HepG2 (cell line): ENCODE results near the gene CUL4A. TPM values are rescaled to one million over a fixed set of nuclear protein-coding genes. Genes with fewer than 3 reads are reported as not detected.

Experiments used
- BCLAF1 ChIP-seq: fragments of 450-650 bp; IDR thresholded peaks from 2 replicates; pipeline ENCODE4 v1.6.1; 2017; ENCODE audit warnings: mild to moderate bottlenecking
- ELF4 ChIP-seq: sonication (generic); formaldehyde crosslinking; IDR thresholded peaks from 2 replicates; pipeline ENCODE4 v1.5.0; 2020; ENCODE audit warnings: missing genetic modification reagents, mild to moderate bottlenecking, moderate library complexity, borderline replicate concordance
- ETV5 ChIP-seq: IDR thresholded peaks from 2 replicates; pipeline ENCODE4 v1.6.1; 2018; ENCODE audit warnings: missing biosample characterization, missing genetic modification reagents, inconsistent platforms, borderline replicate concordance
- FOSL2 ChIP-seq: sonication (generic); formaldehyde crosslinking; IDR thresholded peaks from 2 replicates; pipeline ENCODE4 v1.4.0; 2020; ENCODE audit warnings: missing genetic modification reagents
- HMGXB4 ChIP-seq, 2 experiments: sonication (generic) in 1 of 2; formaldehyde crosslinking in 1 of 2; IDR thresholded peaks; 2 replicates each; pipeline versions ENCODE4 v1.4.0 to v1.6.1; 2018 to 2020; ENCODE audit warnings: missing genetic modification reagents in 2 of 2, borderline replicate concordance in 1 of 2, low read depth in 1 of 2, mild to moderate bottlenecking in 1 of 2, missing biosample characterization in 1 of 2
- IKZF1 ChIP-seq: fragments of 450-650 bp; IDR thresholded peaks from 2 replicates; pipeline ENCODE4 v1.7.1; 2016
- KAT8 ChIP-seq: IDR thresholded peaks from 2 replicates; pipeline ENCODE4 v1.6.1; 2016; ENCODE audit warnings: missing genetic modification reagents, missing compliant biosample characterization
- MIXL1 ChIP-seq: IDR thresholded peaks from 2 replicates; pipeline ENCODE4 v1.6.1; 2016
- NFYB ChIP-seq: sonication (generic); formaldehyde crosslinking; IDR thresholded peaks from 2 replicates; pipeline ENCODE4 v1.4.0; 2020; ENCODE audit warnings: missing genetic modification reagents
- PITX1 ChIP-seq: sonication (generic); formaldehyde crosslinking; IDR thresholded peaks from 2 replicates; pipeline ENCODE4 v1.5.1; 2020; ENCODE audit warnings: mild to moderate bottlenecking, missing genetic modification reagents
- SALL2 ChIP-seq: sonication (generic); formaldehyde crosslinking; IDR thresholded peaks from 2 replicates; pipeline ENCODE4 v1.8.1; 2023; ENCODE audit warnings: mild to moderate bottlenecking, missing genetic modification reagents, inconsistent platforms
- SMC3 ChIP-seq: IDR thresholded peaks from 2 replicates; pipeline ENCODE4 v1.6.1; 2011; ENCODE audit warnings: low read length, improper control_type of control experiment
- SRF ChIP-seq: IDR thresholded peaks from 2 replicates; pipeline ENCODE4 v1.6.1; 2011; ENCODE audit warnings: mild to moderate bottlenecking, low read depth, low read length, moderate library complexity
- ZNF362 ChIP-seq: sonication (generic); formaldehyde crosslinking; IDR thresholded peaks from 2 replicates; pipeline ENCODE4 v1.4.0; 2020; ENCODE audit warnings: missing genetic modification reagents, mild to moderate bottlenecking, borderline replicate concordance
- ZNF646 ChIP-seq: sonication (generic); formaldehyde crosslinking; IDR thresholded peaks from 2 replicates; pipeline ENCODE4 v1.9.0; 2021; ENCODE audit warnings: mild to moderate bottlenecking, missing genetic modification reagents
- polyA plus RNA-seq, 8 experiments: library from polyadenylated mRNA; depleted of rRNA in 3 of 8; stranded (reverse) in 7 of 8; unstranded in 1 of 8; fragments of >200 nt; fragmentation: Illumina TruSeq in 4 of 8; extraction: Trizol in 4 of 8; gene quantifications; 2 replicates each; pipeline versions ENCODE4 v1.2.1 to v1.2.3, GENCODE V29; 2011 to 2016; ENCODE audit warnings: low read depth in 4 of 8, missing spikeins in 1 of 8, mixed read lengths in 1 of 8; ENCODE audit not compliant: insufficient read depth in 1 of 8
- total RNA-seq, 5 experiments: library from RNA; depleted of rRNA; stranded (reverse); fragments of >200 nt; fragmentation: Illumina TruSeq; extraction: Trizol; gene quantifications; 2 replicates each; pipeline ENCODE4 v1.2.3, GENCODE V29; 2016; ENCODE audit warnings: low read depth in 1 of 5

Gene CUL4A
- total and polyA plus RNA-seq, 2 of the 13 experiments (the other 11 are each of a cell fraction or from before 2014, with no cell fraction given) = 51.2 to 75.3 TPM

- TF ChIP-seq BCLAF1 (no peak), MIXL1 (CRISPR knock-in tag) (0 out of 2 replicates have a peak, but pooled peaks have one; percentile 14), IKZF1 (no peak), ETV5 (CRISPR knock-in tag) (peak; percentile 26; the same call in 1 of the 2 replicates), HMGXB4 (CRISPR knock-in tag; IDR thresholded peaks at IDR 0.05; ENCODE audit: borderline replicate concordance in 1 of 2, low read depth in 1 of 2) (0 out of 4 replicates have a peak, but pooled peaks of 1 of the 2 experiments have one; percentile 44), NFYB (no peak), SMC3 (peak; percentile 85), ZNF646 (CRISPR knock-in tag) (no peak), FOSL2 (CRISPR knock-in tag) (peak; percentile 91), ELF4 (no peak), KAT8 (CRISPR knock-in tag) (peak; percentile 48; the same call in 1 of the 2 replicates), SALL2 (CRISPR knock-in tag) (no peak), ZNF362 (CRISPR knock-in tag) (peak; percentile 77; the same call in 1 of the 2 replicates), SRF (no peak), PITX1 (CRISPR knock-in tag) (0 out of 2 replicates have a peak, but pooled peaks have one; percentile 22)
These were observed 66.0 kb downstream of the CUL4A start (continued) for GRCh38 chr13:113275387-113275786.
